Measurements from ENCODE around the gene MLPH. TPM values are rescaled to one million over a fixed set of nuclear protein-coding genes. Genes with fewer than 3 reads are reported as not detected.
A peak's percentile ranks its signal among the peaks of the same experiment; 100 is the strongest.

Gene MLPH
- total RNA-seq, 1 donor from 2014 or later, result 73.5 TPM

DNA sequence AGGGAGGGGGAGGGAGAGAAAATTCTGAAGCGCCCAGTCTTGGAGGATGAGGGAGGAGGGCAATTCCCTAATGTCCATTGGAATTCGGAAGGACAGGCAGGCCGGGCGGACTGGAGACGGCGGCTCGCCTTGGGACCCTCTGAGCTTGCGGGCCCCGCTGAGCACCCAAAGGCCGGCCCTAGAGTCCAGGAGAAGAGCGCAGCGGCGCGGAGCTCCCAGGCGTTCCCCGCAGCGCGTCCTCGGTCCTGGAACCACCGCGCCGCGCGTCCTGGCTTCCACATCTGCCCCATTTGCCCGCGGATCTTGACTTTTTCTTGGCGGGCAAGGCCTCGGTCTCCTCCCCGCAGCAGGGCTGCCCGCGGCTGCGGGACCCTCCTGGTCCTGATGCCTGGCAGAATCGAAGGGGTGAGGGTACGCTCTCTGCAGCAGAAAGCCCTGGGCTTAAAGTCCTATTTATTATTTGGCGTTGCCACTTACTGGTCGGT lies 675 bp upstream of the MLPH start:
- TF ChIP-seq, protein P1, sequence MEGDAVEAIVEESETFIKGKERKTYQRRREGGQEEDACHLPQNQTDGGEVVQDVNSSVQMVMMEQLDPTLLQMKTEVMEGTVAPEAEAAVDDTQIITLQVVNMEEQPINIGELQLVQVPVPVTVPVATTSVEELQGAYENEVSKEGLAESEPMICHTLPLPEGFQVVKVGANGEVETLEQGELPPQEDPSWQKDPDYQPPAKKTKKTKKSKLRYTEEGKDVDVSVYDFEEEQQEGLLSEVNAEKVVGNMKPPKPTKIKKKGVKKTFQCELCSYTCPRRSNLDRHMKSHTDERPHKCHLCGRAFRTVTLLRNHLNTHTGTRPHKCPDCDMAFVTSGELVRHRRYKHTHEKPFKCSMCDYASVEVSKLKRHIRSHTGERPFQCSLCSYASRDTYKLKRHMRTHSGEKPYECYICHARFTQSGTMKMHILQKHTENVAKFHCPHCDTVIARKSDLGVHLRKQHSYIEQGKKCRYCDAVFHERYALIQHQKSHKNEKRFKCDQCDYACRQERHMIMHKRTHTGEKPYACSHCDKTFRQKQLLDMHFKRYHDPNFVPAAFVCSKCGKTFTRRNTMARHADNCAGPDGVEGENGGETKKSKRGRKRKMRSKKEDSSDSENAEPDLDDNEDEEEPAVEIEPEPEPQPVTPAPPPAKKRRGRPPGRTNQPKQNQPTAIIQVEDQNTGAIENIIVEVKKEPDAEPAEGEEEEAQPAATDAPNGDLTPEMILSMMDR (IDR thresholded peaks at IDR 0.05; ENCODE audit: borderline replicate concordance), result no peak
- peaks cover 39% of the 10 kb centered on the region for H3K27me3 ChIP-seq (ENCODE audit: low read depth)
- peaks cover 8% of the 10 kb centered on the region for H3K9me3 ChIP-seq (replicated peaks)
- intact Hi-C loops (cut with micrococcal nuclease), result no loop called here
- H3K4me1 ChIP-seq, result peaks cover 69% of the 10 kb centered on the region
- peak overlapping the region; percentile 91 for H3K27ac ChIP-seq (replicated peaks)
- peak overlapping the region; percentile 77 for H3K4me3 ChIP-seq
- no peak for DNase-seq
- peaks cover 1% of the 10 kb centered on the region for H3K36me3 ChIP-seq

DNA sequence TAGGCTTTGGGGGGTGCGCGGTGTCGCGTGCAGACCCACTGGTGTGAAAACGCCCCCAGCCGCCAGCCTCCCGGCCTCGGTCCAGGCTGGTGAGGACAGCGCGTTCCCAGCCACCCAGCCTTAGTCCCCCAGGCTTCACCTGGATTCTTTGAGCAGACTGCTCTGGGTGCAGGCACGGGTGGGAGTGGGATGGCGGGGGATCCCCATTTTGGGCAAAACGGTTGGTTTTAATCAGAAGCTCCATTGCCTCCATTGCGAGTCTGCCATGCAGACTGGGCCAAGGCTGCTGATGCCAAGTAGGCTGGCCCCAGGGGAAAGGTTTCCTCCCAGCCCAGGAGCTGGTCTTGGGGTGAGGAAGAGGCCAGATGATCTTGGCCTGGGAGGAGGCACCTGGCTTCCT lies 445 bp downstream of the MLPH start:
- TF ChIP-seq, protein P1 (IDR thresholded peaks at IDR 0.05; ENCODE audit: borderline replicate concordance), result no peak
- Histone ChIP-seq H3K36me3 (peaks cover 10% of the 10 kb centered on the region), H3K9me3 (replicated peaks) (peaks cover 18% of the 10 kb centered on the region), H3K4me3 (peak overlapping the region; percentile 77), H3K4me1 (peaks cover 60% of the 10 kb centered on the region), H3K27me3 (ENCODE audit: low read depth) (peaks cover 39% of the 10 kb centered on the region), H3K27ac (replicated peaks) (peak overlapping the region; percentile 91)
- DNase-seq, result no peak
- intact Hi-C loops (cut with micrococcal nuclease), result no loop called here

DNA sequence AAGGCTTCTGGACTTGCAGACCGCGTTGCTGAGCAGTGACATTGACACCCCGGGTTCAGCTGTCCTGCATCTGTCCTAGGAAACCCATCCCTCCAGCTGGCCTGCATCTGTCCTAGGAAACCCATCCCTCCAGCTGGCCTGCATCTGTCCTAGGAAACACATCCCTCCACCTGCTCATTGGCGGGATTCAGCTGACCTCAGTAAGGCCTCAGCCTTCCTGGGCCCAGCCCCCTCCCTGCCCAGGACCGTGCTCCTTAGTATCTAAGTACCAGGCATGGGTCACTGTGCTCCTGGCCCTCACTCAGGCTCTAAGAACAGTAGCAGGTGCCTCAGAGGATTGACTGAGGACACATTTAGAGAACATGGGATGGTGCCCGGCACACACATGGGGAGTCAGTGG lies 1.2 kb downstream of the MLPH start:
- Histone ChIP-seq H3K27ac (replicated peaks) (peak overlapping the region; percentile 91), H3K4me1 (peaks cover 52% of the 10 kb centered on the region), H3K27me3 (ENCODE audit: low read depth) (peaks cover 36% of the 10 kb centered on the region), H3K4me3 (peak overlapping the region; percentile 77), H3K9me3 (replicated peaks) (peaks cover 18% of the 10 kb centered on the region), H3K36me3 (peaks cover 11% of the 10 kb centered on the region)
- intact Hi-C loops (cut with micrococcal nuclease), result no loop called here
- no peak for DNase-seq
- TF ChIP-seq, protein P1 (IDR thresholded peaks at IDR 0.05; ENCODE audit: borderline replicate concordance), result no peak

DNA sequence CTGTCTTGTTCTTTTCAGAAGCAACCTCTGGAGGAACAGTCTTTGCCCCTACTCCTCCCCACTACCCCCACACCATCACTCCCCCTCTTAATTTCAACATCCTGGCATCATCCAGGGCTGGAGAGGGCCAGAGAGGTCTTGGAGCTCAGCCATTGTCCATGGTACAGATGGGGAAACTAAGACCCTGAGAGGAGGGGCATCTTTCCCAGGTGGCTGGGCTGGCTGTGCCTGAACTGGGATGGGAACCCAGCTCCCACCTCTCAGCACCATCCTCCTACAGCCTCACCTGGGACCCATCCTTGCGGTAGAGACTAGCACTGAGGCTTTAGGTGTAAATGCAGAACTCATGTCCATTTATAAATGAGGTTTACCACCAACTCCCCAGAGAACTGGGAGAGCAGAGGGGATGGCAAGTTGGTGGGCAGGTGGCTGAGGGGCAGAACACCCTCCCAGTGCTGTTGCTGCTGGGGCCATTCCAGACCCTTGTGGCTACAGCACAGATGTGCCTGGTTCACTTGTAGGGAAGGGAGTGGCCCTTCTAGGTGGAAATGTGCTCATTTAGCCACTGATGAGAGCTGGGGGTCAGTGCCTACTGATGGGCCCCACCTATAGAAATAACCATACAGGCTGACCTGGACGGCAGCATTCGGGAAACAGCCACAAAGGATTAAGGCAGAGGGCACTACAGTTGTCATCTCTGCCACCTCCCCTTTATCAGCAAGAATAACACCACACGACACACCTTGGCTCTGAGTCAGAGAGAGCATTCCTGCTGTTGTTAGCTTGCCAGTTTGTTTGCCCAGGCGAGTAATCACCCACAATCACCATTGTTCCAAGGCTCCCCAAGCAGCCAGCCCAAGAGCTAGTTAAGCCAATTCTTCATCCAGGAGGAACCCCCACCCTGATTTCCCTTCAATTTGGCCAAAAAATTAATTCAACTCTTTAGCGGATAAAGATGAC lies 2.1 kb downstream of the MLPH start:
- Histone ChIP-seq H3K9me3 (replicated peaks) (peaks cover 18% of the 10 kb centered on the region), H3K27ac (replicated peaks) (peak overlapping the region; percentile 91), H3K4me3 (peak overlapping the region; percentile 77), H3K4me1 (peaks cover 50% of the 10 kb centered on the region), H3K27me3 (ENCODE audit: low read depth) (peaks cover 34% of the 10 kb centered on the region), H3K36me3 (peaks cover 18% of the 10 kb centered on the region)
- no peak for DNase-seq
- intact Hi-C loops (cut with micrococcal nuclease), result no loop called here
- TF ChIP-seq, protein P1 (IDR thresholded peaks at IDR 0.05; ENCODE audit: borderline replicate concordance), result no peak

DNA sequence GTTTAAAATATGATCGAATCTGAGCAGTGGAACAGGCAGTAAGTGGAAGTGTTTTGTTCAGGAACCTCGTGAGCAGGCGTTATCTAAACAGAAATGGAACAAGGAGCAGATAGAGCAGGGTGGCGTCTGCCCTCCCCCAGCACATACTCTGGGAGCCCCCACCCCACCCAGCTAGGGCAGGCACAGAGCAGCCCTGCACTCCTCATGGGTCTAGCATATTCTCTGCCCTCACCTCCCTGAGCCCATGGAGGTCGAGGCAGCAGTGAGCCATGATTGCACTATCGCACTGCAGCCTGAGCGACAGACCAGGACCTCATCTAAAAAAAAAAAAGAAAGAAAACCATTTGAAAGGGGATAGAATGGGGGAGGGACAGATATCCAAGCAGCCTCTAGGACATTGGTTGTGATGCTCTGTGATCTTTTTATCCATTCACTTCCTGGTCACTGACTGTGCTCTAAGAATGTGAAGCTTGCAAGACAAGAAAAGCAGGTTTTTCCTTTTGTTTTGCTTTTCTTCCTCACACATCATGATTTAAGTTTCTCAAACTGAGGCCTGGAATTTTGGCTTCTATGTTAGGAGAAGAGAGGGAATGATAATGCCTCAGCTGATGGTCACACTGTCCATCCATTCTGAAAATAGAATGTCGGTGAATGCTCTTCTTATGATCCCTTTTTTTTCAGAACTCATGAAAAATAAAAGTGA lies 3.1 kb downstream of the MLPH start:
- H3K27ac ChIP-seq (replicated peaks), result peak overlapping the region; percentile 91
- TF ChIP-seq, protein P1 (IDR thresholded peaks at IDR 0.05; ENCODE audit: borderline replicate concordance), result no peak

More for the DNA sequence above, 3.1 kb downstream of the MLPH start:
- H3K4me3 ChIP-seq, result peak overlapping the region; percentile 77
- peaks cover 27% of the 10 kb centered on the region for H3K36me3 ChIP-seq
- intact Hi-C loops (cut with micrococcal nuclease), result no loop called here
- DNase-seq, result no peak
- peaks cover 50% of the 10 kb centered on the region for H3K4me1 ChIP-seq
- H3K27me3 ChIP-seq (ENCODE audit: low read depth), result peaks cover 31% of the 10 kb centered on the region
- H3K9me3 ChIP-seq (replicated peaks), result peaks cover 18% of the 10 kb centered on the region

Measured in left ventricle myocardium inferior (tissue), 1 donor.